Kidney glomerular epithelial cell (primary cell): ENCODE data around the gene RALGPS2.

Source experiments
- DNase-seq: peaks from one replicate; lab custom pipeline; 2025; lab: John Stamatoyannopoulos, UW

The RALGPS2 gene

DNA sequence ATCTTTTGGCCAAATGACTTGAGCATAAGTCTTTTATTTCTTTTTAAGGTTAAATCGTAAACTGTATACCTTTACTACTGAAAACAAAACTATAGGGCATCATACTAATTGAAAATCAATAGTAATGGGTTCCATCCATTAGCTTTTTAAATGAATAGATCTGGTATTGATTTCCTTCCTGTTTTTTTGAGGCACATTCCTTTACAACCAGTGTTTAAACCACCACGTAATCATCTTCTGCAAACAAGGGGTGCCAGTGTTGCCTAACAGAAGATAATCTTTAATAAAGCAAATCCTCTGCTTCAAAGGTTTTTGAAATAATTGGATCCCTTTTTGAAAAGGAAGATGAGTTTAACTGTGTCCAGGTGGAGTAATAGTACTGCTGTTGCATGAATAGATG is 194.5 kb downstream of the RALGPS2 start:
- no peak for DNase-seq

DNA sequence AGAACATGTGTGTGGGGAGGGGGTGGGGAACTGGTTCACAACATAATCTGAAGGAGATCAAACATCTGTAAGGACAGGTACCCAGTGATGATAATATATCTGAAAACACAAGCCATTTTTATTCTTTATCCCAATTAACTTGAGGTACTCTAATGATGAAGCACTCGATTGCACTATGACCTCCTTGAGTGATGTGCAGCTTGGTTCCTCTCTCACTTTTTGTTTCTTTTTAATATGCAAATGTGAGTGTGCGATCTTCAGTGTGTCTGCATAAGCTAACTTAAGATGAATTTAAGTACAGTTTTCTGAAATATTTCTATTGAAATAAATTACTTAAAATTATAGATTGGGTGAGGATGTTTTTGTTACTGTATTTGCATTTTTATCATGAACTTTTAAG is 196.5 kb downstream of the RALGPS2 start:
- no peak for DNase-seq

DNA sequence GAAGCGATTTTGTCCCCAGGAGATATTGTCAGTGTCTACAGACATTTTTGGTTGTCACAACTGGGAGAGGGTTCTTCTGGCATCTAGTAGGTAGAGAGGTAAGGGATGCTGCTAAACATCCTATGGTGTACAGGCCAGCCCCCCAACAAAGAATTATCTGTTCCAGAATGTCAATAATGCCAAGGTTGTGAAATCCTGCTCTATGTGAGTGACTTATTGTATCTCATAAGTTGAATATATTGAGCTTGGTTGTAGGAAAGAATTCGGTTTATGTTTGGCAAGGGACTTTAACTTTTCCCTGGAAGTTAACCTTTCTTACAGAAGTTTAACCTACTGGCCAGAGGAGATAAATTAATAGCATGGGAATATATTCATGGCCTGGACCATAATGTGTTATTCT is 198.5 kb downstream of the RALGPS2 start:
- DNase-seq = no peak

DNA sequence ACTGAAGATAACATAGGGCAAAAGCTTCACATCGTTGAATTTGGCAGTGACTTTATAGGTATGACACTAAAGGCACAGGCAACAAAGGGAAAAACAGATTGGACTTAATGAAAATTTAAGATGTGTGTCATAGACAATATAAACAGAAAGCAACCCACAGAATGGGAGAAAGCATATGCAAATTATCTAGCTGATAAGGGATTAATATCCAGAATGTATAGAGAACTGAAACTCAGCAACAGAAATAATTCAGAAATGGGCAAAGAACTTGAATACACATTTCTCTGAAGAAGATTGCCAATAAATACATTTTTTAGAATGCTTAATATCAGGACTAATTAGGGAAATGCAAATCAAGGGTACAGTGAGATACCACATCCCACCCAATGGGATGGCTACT is 201.0 kb downstream of the RALGPS2 start:
- DNase-seq = no peak

DNA sequence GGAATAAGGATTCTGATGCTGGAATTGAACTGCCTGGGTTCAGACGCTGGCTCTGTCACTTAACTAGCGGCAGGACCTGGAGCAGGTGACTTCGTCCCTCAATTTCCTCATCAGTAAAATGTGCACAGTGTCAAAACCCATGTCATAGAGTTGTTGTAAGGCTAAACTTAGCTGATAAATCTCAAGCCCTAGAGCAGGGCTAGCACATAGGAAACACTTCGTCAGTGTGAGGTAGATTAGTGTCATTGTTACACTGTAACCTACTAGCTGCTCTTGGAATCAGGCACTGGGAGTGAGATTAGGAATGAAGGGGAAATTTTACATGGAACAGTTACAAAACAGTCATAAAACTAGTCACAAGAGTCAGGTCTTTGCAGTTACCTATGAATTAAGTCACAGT is 202.0 kb downstream of the RALGPS2 start:
- DNase-seq = no peak

DNA sequence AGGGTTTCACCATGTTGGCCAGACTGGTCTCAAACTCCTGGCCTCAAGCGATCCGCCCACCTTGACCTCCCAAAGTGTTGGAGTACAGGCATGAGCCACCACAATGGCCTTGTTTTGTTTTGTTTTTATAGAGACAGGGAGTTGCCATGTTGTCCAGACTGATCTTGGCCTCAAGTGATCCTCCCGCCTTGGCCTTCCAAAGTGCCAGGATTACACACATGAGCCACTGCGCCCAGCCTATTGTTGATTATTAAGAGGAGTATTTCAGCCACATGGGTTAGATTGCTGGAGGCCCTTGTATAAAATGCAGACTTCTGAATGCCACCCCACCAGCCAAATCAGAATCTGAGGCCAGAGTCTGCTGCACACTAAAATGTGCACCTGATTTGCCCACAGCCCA is 203.0 kb downstream of the RALGPS2 start:
- no peak for DNase-seq

DNA sequence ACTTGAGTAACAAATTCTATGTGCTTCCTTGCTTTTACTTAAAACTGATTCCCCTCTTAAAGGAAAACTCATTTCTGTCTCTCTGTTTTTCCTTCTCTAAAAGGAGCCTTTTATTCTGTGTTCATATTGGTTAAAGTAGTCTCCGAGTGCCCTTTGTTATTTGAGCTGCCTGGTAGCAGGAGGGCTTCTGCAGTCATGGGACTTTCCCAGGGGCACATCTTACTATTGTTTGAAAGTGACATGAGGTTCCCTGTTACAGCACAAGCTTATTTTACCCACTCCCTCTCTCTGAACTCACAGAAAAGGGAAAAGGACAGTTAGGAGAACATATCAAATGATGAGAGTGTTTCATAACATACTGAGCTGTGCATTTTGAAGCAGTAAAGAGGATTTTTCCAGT is 203.9 kb downstream of the RALGPS2 start:
- DNase-seq = no peak

DNA sequence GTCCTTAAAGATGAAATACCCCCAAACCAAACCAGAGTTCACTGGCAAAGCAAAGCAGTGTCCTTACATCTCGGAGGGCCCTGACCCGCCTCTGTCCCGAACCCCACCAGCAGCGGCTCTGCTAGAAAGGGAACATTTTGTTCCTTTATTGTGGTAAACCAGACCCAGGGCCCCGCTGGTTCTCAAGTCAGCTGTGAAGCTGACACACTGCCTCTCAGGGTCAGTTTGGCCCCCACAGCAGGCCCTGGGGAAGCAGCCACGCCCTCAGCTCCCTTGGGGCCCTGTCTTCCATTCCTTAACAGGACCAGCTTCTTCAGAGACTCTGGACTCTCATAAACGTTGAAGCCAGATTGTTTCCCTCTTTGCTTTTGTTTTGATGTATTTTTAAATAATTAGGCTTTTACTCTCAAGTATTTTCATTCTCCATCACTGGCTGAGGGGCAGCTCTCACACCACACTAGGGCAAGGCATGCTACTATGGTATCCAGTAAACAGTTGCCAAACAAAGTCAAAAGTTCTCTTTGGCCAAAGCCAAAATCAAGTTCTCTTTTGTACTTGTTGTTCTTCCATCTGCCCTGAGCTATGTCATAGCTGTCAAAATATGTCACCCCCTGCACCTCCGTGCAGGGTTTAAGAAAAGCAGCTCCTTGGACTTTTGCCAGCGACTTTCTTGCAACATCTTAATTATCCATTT is 207.0 kb downstream of the RALGPS2 start:
- DNase-seq = no peak

DNA sequence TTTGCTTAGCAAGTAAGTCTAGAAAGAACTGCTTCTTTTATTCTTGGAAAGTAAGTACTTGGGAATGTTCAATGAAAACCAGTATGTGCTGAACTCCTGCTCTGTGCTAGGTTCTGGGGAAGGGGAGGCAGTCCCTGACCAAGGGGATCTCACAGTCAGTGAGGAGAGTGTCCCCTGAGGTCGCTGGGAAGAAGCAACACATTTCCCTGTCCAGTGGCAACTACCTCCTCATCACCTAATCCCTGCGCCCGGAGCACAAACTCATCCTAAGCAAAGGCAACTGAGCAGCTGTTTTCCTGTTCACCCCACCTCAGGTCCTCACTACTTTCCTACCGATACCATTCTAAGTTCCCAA is 207.5 kb downstream of the RALGPS2 start:
- DNase-seq = no peak

DNA sequence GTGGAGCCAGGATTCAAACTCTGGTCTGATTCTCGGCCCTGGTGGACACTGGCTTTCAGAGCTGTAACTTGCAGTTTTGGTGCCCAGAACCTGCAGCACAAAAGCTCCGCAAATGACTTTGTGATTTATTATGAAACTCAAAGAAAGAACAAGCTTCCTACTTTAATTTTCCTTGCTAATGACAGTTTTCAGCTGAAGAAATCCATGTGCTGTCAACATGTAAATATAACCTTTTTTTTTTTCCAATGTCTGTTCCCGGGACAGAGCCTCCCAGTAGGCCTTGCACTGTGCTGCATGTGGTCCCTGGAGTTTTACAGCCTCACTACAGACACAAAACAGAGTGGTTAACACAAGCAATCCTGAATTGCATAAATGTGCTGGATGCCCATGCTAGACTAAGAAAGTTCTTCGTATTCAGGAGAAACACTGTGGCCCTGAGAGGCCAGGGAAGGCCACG is 208.1 kb downstream of the RALGPS2 start:
- no peak for DNase-seq

DNA sequence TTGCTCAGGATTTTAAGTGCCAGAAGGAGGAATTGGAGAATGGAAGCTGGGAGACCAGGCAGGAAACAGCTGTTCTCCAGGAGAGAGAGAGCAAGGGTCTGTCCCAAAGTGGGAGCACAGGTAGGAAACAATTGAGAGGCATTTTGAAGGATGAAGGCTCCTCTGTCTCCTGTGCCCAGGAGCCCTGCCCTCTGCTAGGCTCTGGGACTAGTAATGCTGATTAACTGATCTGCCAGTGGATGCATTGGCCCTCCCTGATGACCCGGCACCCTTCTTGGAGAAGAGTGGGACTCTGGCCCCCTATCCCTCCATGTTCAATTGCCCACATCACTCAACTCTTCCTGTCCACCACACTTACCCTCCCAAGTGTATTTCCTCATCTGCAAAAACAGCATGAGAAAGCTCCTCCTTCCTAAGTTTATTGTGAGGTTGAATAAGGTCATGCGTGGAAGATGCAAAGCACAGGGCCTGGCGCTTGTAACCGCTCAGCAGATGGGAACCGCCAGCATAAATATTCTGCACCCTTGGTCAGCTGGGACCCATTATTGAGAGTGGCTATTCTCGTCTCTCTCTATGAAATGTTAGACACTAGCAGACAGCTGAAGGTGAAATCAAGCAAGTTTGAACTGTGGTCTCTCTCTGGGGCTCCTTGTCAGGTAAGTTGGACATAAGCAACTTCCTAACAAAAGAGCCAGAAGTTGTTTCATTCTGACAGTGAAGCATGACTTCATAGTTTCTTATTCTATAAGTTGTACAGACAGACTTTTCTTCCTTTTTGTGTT is 208.9 kb downstream of the RALGPS2 start:
- DNase-seq = no peak

DNA sequence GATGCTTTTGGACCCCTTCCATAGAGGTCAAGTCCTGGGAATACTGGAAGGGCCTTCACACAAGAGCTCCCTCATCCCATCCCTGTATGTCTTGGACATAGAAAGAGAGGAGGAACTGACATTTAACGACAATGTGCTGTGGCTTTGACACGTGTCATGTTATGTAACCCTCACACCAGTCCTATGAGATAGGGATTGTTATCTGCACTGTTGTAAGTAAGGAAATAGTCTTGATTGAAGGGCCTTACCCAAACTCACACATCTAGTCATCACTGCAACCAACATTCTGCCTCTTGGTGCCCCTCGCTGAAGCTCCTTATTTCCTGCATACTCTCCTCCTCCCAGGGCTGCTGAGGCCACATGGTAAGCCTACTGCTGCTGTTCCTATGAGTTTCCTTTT is 209.5 kb downstream of the RALGPS2 start:
- DNase-seq = no peak

DNA sequence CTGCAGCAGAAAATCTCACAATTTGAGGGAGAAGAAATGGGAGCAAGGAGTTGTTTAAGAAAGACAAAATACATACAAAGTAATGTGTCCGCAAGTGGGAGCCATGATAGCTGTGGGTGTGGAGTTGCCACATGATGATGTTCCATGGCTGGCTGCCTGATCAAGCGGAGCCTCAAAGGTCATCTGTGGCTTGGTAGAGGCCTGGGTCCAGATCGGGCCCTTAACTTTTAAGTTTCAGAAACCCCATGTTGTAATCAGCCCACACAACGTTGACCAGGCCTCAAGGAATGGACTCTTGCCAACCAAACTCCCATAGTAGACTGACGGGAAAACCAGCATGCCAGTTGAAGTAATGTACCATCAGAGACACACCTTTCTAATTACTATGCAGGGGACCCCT is 210.6 kb downstream of the RALGPS2 start:
- DNase-seq = no peak

DNA sequence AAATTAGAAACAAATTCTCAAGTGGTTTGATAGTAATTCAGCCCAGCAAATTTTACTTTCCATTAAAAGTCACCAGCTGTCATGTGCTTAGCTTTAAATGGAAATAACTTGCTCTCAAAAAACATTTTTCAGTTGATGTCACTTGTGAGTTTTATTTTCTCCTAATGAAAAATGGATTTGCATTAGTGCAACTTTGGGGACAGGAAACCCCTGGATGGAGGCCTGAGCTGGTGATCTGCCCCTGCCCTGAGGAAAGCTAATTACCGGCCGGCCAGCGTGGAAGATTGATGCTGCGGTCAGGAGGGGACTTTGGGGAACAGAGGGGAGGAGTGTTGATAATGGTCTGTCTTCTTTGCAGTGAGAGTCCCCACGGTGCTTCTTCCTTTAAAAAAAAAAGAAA is 212.7 kb downstream of the RALGPS2 start:
- DNase-seq = no peak

DNA sequence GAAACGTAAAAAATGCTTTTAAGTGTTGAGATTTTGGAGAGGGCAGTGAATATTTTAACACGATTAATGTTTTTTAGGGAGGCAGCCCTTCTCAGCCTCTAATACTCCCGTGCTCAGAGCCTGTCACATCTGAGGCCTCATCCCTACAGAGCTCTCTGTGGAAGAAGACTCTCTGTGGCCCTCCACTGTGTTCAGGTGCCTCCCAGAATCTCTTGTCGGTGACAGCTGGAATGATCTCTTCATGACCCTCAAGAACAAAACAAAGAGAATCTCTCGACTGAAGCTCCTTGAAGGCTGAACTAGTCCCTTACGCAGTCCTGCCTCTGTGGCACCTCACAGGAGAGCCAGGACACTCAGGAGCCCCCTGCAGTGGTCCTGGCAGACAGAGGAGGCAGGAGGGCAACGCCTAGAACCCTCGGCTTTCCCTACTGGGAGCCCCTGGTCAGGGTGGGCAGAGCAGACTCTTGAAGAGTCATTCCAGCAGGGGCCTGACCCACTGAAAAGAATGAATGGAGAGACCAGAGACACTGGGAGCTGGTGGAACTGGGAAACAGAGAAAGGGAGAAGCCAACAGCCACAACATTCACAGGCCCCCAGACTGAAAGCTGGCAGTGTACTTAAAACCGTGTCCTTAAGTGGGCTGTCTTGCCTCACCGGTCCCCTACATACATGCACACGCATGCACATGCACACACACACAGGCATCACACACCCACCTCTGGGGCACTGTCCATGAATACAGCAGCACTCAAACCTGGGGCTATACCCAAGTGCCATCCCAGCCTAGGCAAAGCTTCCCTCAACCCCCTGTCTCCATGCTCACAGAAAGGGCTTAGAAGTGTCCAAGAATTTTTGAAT is 213.3 kb downstream of the RALGPS2 start:
- no peak for DNase-seq

DNA sequence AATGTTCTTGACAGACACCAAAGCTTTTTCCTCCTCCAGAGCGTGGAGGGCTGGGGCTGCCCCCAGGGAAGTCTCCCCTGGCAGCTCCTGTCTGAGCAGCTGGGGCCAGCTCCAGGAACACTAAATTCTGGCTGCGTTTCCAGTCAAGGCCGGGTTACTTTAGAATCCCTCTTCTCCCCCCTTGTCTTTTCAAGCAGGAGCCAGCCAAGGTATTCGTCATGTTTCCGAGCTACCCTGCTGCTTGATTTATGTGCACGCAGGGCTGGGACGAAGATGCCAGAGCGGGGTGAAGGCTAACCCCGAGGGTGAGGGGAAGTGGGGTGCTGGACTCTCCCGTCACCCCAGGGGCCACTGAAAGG is 213.9 kb downstream of the RALGPS2 start:
- no peak for DNase-seq

DNA sequence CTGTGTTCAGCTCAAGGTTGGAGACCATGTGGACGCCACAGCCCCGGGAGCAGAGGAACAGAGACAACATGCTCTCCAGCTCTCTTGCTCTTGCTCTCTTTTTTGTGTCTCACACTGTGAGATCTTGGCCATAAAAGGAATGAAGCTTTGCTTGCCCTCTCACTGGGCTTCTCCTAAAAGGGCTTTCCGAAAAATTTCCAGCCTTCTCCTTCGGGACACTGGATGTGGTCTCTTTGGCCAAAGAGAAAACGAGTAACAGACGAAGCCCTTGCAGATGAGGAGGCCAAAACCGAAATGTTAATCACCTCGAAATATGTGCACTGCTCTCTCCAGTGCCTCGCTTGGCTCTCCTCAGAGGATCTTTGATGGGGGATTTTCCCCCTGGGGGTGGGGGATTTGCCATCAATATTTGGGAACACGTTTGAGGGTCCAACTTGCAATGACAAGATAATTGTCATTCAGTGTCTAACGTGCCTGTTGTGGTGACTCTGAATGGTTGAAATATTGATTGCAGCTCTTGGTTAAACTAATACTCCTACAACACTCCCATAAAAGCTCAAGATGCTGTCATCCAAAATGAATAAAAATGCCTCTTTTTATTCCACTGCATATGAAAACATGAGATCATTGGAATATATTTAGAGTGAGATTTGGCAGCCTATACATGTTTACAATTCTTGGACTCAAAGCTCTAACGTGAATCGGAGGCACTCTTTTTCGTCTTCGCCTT is 214.5 kb downstream of the RALGPS2 start:
- no peak for DNase-seq

DNA sequence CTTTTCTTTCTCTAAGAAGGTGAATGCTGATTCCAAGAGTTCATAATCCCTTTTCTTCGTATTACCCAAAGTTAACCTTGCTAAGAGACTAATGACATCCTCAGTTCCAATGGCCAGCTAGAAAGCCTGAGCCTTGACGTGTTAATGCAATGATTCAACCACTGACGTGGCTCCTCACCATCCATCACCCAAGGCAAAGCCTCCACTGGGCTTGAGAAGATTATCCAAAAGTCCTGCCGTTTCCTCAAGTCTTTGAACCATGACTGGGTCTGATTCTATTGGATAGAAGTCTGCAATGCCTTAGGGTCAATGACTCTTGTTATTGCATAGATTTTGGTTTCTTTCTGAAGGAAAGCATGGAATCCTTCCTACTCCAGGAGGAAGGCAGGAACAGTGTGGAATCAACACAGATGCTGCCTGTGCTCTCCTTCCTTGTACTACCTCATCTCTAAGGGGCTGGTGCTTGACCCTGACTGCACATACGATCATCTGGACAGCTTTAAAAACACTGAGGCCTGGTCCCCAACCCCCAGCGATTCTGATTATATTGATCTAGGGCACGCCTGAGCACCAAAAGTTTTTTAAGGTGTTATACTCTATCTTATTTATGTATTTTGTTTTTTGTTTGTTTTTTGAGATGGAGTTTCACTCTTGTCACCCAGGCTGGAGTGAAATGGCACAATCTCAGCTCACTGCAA is 215.2 kb downstream of the RALGPS2 start:
- no peak for DNase-seq

DNA sequence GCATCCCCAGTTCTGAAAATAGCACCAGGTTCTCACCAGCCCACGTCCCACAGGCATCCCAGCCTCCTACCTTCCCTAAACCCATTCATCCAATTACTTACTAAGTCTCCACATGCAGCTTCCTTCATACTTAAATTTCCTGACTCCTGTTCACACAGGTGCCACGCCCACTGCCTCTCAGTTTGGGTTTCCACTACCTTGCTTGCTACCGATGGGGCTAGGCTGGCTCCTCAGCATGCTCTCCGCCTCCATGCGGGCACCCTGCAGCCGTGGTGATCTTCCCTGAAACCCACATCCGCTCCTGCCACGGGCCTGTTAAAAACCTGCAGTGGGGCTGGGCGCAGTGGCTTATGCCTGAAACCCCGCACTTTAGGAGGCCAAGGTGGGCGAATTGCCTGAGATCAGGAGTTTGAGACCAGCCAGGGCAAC is 216.2 kb downstream of the RALGPS2 start:
- DNase-seq = no peak

DNA sequence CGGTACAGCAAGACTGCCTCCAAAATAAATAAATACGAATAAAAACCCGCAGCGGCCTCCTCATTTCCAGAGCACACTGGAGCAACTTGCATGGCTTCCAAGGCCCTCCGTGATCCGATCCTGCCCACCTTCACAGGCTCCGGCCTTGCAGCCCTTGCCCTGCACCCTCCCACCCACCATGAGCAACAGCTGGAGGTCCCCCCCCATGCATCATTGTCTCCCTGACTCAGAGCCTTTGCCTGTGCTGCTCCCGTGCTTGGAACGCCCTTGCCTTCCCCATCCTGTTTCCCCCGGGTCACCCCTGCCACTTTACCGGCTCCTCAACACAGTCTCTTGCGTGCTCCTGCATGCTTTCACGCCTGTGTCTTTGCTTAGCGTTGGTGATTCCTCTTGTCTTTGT is 216.8 kb downstream of the RALGPS2 start:
- DNase-seq = no peak
